ENCODE data around the gene LRRTM2.

LRRTM2 gene

DNA sequence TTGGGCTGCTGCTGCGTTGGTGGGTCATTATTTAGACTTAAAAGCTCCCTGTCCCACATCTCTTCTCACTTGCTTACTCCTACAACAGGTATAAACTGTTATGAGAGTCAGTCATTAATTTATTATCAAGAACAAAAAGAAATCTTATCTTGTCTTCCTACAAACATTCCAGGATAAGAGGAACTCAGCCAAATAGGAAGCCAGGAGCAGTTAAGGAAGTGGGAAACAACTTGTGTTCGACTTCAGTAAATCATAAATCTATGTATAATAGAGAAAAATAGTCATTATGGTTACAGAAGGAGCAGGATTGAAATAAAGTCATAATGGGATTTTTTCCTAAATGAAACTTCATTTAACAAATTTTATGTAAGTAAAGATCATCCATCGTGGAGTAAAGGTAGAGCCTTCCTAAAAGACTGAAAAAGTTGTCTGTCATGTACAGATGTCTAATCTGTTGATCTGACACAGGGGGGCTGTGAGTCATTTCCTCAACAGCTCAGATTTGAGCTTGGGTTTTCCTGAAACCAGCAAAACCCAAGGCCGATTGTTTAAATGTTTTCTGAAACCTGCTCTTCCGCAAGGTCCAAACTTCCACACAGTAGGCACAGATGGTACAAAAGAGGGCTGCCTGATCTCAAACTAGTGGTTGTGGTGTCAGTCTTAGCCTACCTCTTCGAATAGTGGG is 25.3 kb upstream of the LRRTM2 start:
- Mint-ChIP-seq H3K4me1 (peaks cover 13% of the 10 kb centered on the region), H3K4me3 (no peak overlapping the region), H3K27me3 (no peaks in the 10 kb centered on the region), H3K9me3 (peaks cover 2% of the 10 kb centered on the region), H3K27ac (no peak overlapping the region), H3K36me3 (peaks cover 83% of the 10 kb centered on the region)
- ATAC-seq = no peak

DNA sequence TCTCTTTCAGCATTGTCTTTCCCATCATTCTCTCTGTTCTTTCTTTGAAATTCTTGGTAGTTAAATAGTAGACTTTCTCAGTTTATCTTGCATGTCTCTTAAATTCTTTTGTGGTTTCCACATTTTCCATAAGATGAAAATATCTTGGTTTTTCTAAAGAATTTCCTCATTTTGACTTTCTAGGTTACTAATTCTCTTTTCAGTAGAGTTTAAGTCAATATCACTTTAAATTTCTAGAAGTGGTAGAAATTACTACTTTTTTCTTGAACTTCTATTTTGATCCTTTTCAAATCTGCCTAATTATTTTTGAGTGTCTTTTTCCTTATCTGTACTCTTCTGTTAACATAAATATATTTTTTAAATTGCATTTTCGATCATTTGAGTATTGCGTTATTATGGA is 23.6 kb upstream of the LRRTM2 start:
- Mint-ChIP-seq H3K27me3 (no peaks in the 10 kb centered on the region), H3K36me3 (peaks cover 81% of the 10 kb centered on the region), H3K4me3 (no peak overlapping the region), H3K4me1 (peaks cover 13% of the 10 kb centered on the region), H3K27ac (no peak overlapping the region), H3K9me3 (peaks cover 2% of the 10 kb centered on the region)
- no peak for ATAC-seq

DNA sequence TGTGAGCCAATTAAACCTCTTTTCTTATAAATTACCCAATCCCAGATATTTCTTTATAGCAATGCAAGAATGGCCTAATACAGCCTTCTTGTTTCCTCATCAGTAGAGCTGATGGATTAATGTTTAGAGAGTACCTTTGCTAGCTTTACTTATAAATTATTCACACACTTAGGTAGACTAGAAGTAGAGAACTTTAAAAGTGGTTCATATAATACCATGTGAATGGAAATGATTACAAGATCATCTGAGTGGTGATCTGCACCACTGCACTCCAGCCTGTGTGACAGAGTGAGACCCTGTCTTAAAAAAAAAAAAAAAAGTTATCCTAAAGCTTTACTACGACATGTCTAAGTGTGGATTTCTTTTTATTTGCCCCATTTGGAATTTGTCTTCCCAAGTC is 23.2 kb upstream of the LRRTM2 start:
- no peak for ATAC-seq
- no peaks in the 10 kb centered on the region for H3K27me3 Mint-ChIP-seq
- no peak overlapping the region for H3K27ac Mint-ChIP-seq
- peaks cover 13% of the 10 kb centered on the region for H3K4me1 Mint-ChIP-seq
- H3K4me3 Mint-ChIP-seq = no peak overlapping the region
- peaks cover 77% of the 10 kb centered on the region for H3K36me3 Mint-ChIP-seq
- peaks cover 2% of the 10 kb centered on the region for H3K9me3 Mint-ChIP-seq

DNA sequence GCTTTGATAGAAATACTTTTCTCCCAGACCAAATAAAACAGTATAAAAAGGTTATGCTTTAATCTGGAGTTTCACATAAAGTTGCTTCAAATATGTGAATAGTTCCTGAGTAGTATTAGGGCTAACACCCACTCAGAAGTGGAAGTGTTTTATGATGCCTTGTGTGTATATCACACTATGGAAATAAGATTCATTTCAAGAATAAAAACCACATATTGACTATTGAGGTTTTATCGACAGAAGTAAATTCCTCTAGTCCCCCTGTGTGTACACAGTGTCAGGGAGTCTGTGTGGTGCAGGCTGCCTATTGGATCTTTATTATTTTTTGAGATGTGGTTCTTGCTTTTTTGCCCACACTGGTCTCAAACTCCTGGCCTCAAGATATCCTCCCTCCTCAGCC is 20.8 kb upstream of the LRRTM2 start:
- Mint-ChIP-seq H3K36me3 (peaks cover 74% of the 10 kb centered on the region), H3K4me1 (peaks cover 13% of the 10 kb centered on the region), H3K27ac (no peak overlapping the region), H3K9me3 (peaks cover 2% of the 10 kb centered on the region), H3K4me3 (no peak overlapping the region), H3K27me3 (no peaks in the 10 kb centered on the region)
- no peak for ATAC-seq

DNA sequence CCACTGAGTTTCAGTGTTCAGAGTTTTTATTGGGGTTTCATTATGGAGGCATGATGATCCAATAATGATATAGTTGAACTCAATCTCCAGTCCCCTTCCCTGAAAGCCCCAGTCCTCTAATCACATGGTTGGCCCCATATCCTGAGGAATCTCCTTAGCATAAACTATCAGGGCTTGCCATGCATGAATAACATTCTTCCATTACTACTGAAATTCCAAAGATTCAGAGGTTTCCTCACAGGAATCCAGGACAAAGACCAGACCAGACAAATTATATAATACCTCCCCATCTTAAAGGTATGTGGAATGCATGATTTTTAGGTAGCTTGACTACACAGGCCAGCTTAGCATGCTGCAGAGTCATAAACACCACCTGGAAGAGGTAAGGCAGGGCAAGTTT is 15.5 kb upstream of the LRRTM2 start:
- ATAC-seq = no peak

DNA sequence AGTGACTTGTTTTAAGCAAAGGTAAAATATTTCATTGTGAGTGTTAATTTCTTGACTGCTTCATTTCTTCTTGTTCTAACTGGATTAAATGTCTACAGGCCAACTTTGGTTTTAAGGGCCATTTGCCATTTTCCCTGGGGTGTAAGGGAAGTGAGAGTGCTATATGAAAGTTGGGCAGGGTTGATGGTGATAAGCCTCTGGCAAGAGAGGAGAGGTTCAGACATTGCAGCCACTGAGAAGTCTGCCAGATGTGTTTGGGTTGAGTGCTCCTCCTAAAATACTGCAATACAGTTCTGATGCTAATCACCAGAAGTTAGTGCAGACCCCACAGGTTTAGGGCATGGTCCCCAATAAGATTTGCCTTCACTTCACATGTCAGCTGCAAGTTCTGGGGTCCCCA is 14.9 kb upstream of the LRRTM2 start:
- no peak for ATAC-seq
- H3K27ac Mint-ChIP-seq = no peak overlapping the region
- H3K4me1 Mint-ChIP-seq = no peaks in the 10 kb centered on the region
- peaks cover 62% of the 10 kb centered on the region for H3K36me3 Mint-ChIP-seq
- no peaks in the 10 kb centered on the region for H3K27me3 Mint-ChIP-seq
- peaks cover 5% of the 10 kb centered on the region for H3K9me3 Mint-ChIP-seq
- no peak overlapping the region for H3K4me3 Mint-ChIP-seq

More for the DNA sequence above, 15.5 kb upstream of the LRRTM2 start:
- no peak overlapping the region for H3K27ac Mint-ChIP-seq
- H3K9me3 Mint-ChIP-seq = peaks cover 5% of the 10 kb centered on the region
- no peaks in the 10 kb centered on the region for H3K4me1 Mint-ChIP-seq
- peaks cover 67% of the 10 kb centered on the region for H3K36me3 Mint-ChIP-seq
- no peak overlapping the region for H3K4me3 Mint-ChIP-seq
- no peaks in the 10 kb centered on the region for H3K27me3 Mint-ChIP-seq

DNA sequence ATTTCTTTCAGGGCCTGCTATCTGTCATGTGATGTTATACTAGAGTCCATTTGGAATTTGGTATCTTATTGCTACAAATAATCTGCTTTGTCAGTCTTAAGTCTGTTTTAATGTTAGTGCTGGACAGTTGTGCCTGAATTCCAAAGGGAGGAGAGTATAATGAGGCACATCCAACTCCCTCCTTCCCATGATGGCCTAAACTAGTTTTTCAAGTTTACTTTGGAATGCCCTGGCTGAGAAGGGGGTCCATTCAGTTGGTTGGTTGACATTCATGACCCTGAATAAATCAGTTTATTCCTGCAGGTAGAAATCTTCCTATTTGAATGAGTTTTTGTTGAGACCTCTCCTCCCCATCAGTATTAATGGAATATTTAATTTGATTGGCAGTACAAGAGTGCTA is 9.4 kb upstream of the LRRTM2 start:
- H3K4me1 Mint-ChIP-seq = peaks cover 22% of the 10 kb centered on the region
- ATAC-seq = no peak
- no peak overlapping the region for H3K27ac Mint-ChIP-seq
- H3K36me3 Mint-ChIP-seq = peaks cover 45% of the 10 kb centered on the region
- H3K4me3 Mint-ChIP-seq = no peak overlapping the region
- peaks cover 1% of the 10 kb centered on the region for H3K9me3 Mint-ChIP-seq
- no peaks in the 10 kb centered on the region for H3K27me3 Mint-ChIP-seq

DNA sequence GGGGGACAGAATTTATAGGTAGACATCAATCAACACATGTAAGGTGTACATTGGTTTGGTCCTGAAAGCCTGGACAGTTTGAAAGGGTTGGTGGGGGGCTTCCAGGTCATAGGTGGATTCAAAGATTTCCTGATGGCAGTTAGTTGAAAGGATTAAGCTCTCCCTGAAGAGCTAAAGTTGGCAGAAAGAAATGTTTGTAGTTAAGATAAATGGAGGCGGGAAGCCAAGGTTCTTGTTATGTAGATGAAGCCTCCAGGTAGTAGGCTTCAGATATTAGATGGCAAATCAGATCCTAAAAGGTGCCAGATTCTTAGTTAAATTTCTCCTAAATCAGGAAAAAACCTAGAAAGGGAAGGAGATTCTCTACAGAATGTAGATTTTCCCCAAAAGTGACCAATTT is 9.0 kb upstream of the LRRTM2 start:
- Mint-ChIP-seq H3K9me3 (no peaks in the 10 kb centered on the region), H3K36me3 (peaks cover 41% of the 10 kb centered on the region), H3K27ac (no peak overlapping the region)

DNA sequence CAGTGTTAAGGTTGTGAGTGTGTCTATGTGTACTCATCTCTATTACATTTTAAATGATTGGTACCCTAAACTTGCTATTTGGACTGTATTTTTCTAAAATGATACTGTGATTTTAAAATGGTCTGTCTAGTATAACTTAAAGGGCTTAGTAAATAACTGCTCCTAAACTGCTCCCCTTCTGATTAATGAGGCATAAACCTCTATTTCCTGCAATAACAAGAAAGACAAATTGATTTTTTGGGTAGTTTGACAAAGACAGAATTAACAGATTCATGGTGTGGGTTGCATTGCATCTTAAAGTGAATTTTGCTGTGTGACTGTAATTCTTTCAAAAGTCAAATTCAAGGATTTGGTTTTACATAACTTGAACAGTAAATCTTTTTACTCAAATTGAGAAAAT is 8.1 kb upstream of the LRRTM2 start:
- Mint-ChIP-seq H3K27me3 (no peaks in the 10 kb centered on the region), H3K36me3 (peaks cover 32% of the 10 kb centered on the region), H3K9me3 (no peaks in the 10 kb centered on the region), H3K4me3 (no peak overlapping the region), H3K27ac (no peak overlapping the region), H3K4me1 (peaks cover 22% of the 10 kb centered on the region)
- no peak for ATAC-seq

More for the DNA sequence above, 9.0 kb upstream of the LRRTM2 start:
- no peak overlapping the region for H3K4me3 Mint-ChIP-seq
- peaks cover 22% of the 10 kb centered on the region for H3K4me1 Mint-ChIP-seq
- ATAC-seq = no peak
- H3K27me3 Mint-ChIP-seq = no peaks in the 10 kb centered on the region

DNA sequence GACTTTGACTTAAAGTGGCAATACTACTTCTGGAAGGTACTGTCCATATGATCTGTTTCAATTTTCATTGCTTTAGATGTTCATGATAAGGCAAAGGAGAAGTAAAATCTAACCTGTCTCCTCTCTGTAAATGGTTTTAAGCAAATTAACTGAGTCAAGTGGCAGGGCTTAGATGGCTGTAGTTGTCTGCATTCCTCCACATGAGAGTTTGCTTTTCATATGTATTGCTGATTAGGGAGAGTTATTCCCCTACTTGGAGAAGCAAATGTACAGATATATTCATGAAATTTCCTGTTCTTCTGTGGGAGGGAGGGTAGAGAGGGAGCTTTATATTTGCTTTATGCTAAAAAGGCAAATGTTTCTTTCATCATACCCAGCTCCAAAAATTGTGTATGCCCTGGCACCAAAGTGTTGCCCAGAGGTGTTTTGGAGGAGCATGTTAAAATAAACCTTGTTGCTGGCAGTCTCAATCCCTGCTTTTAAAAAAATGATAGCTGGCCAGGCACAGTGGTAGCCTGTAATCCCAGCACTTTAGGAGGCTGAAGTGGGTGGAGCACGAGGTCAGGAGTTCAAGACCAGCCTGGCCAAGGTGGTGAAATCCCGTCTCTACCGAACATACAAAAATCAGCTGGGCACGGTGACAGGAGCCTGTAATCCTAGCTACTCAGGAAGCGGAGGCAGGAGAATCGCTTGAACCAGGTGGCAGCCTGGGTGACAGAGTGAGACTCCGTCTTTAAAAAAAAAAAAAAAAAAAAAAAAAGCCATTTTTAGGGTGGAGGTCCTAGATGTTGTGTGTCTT is 3.5 kb upstream of the LRRTM2 start:
- no peak overlapping the region for H3K4me3 Mint-ChIP-seq
- ATAC-seq = no peak
- H3K27me3 Mint-ChIP-seq = no peaks in the 10 kb centered on the region
- H3K27ac Mint-ChIP-seq = no peak overlapping the region
- peaks cover 4% of the 10 kb centered on the region for H3K9me3 Mint-ChIP-seq
- peaks cover 22% of the 10 kb centered on the region for H3K4me1 Mint-ChIP-seq
- peaks cover 37% of the 10 kb centered on the region for H3K36me3 Mint-ChIP-seq

DNA sequence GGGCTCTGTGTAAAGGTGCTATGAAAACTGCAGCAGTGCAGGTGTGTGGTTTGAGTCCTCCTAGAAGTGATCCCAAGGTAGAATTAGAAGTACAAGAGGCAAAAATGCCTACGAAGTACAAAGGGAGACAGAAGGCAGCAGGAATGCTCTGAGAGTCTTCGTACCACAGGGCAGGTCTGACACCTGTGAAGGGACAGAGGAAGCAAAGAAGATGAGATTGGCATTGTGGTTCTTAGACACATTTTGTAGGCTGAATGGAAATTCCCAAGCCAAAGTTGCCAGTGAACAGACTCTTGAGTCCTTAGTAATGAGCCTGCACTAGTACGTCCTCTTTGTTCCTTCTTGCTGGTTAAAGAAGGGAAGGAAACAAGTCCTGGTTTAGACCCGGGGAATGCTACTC is 1.7 kb upstream of the LRRTM2 start:
- H3K4me3 Mint-ChIP-seq = no peak overlapping the region
- H3K27ac Mint-ChIP-seq = no peak overlapping the region
- H3K36me3 Mint-ChIP-seq = peaks cover 42% of the 10 kb centered on the region
- no peak for ATAC-seq
- peaks cover 19% of the 10 kb centered on the region for H3K4me1 Mint-ChIP-seq
- peaks cover 4% of the 10 kb centered on the region for H3K9me3 Mint-ChIP-seq
- no peaks in the 10 kb centered on the region for H3K27me3 Mint-ChIP-seq

DNA sequence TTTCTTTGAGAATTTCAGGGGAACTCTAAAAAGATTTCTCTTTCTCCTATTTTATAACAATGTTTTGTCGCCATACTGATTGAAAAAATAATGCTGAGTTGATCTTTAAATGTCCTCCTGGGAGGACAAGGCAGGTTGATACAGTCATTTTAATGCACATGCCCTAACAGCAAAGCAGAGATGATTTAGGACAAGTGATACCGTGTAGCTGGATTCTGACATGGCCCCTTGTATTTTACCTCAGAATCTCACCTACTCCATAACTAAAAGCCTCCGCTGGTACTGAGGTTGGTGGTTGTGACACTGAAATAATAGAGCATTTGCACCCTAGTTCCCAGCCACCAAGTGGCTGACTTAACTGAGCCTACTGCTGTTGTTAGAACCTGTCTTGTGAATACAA is 811 bp upstream of the LRRTM2 start:
- Mint-ChIP-seq H3K36me3 (peaks cover 45% of the 10 kb centered on the region), H3K9me3 (peaks cover 4% of the 10 kb centered on the region)

DNA sequence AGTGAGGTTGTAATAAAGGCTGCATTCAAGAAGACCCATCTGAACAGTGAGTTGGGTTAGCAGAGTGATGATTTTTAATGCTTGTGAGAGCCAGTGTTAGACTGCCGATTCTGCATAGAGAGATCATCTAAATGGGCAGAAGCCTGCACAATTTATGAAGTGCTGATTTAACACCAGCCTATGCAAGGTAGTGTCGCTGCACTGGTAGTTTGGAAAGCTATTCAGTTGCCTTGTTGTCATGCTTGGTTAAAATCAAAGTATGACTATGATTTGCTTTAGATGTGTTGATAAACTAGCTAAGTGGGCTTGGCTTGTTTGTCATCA is 379 bp upstream of the LRRTM2 start:
- H3K36me3 Mint-ChIP-seq = peaks cover 41% of the 10 kb centered on the region
- no peaks in the 10 kb centered on the region for H3K27me3 Mint-ChIP-seq
- H3K9me3 Mint-ChIP-seq = peaks cover 4% of the 10 kb centered on the region
- H3K4me1 Mint-ChIP-seq = peaks cover 16% of the 10 kb centered on the region
- H3K4me3 Mint-ChIP-seq = no peak overlapping the region
- ATAC-seq = no peak
- no peak overlapping the region for H3K27ac Mint-ChIP-seq

More for the DNA sequence above, 811 bp upstream of the LRRTM2 start:
- ATAC-seq = no peak
- H3K27me3 Mint-ChIP-seq = no peaks in the 10 kb centered on the region
- H3K4me3 Mint-ChIP-seq = no peak overlapping the region
- peaks cover 16% of the 10 kb centered on the region for H3K4me1 Mint-ChIP-seq
- H3K27ac Mint-ChIP-seq = no peak overlapping the region

DNA sequence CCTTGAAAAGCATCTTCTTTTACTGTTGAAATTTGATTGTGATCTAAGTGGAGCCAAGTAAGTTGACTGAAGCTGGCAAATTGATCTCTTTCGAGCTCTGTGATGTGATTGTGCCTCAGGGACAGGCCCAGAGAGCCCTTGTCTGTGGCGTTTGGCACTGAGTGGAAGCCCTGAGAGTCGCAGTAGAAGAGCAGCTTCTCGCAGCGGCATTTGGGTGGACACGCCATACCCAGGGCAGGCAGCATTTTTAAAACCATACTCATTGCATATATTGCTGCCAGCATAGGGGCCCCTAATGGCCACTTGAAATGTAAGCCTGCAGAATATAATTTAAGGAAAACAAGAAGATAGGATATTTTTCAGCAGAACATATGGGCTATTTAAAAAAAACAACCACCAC is 894 bp downstream of the LRRTM2 start:
- Mint-ChIP-seq H3K36me3 (peaks cover 37% of the 10 kb centered on the region), H3K4me1 (peaks cover 12% of the 10 kb centered on the region), H3K27ac (no peak overlapping the region), H3K9me3 (peaks cover 4% of the 10 kb centered on the region), H3K4me3 (no peak overlapping the region), H3K27me3 (no peaks in the 10 kb centered on the region)
- no peak for ATAC-seq

DNA sequence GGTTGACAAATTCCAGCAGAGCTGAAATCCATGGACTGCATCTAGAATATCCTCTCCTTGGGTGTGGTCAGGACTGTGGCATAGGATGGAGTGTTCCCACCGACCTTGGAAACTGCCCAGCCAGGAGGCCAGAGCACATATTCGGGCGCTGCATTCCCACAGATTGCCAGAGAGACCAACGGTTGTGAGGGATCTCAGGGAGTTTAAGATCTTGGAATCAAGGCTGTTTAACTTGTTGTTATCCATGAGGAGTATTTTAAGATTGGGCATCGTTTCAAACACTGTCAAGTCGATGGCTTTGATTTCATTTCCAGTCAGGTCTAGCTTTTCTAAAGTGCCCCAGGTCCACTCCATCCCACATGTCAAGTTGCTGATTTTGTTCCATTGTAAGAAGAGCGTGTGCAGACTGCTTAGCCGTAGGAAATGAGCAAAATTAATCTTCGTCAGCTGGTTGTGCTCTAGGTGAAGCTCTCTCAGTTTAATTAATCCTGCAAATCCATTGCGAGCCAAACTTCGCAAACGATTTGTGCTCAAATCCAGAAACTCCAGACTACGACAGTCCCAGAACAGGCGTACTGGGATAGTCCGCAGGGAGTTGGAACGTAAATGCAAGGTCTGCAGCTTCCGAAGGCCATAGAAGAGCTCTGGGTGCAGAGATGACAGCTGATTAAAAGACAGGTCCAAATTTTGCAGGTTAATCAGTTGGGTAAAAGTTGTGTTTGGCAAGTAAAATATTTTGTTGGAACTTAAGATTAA is 1.5 kb downstream of the LRRTM2 start:
- Mint-ChIP-seq H3K27ac (no peak overlapping the region), H3K9me3 (peaks cover 4% of the 10 kb centered on the region), H3K4me1 (peaks cover 12% of the 10 kb centered on the region), H3K4me3 (no peak overlapping the region), H3K36me3 (peaks cover 37% of the 10 kb centered on the region), H3K27me3 (no peaks in the 10 kb centered on the region)
- ATAC-seq = no peak
